ENCODE results near the gene PAX9.

Gene PAX9

GRCh38 chr14:36661506-36662257, at the start of gene PAX9:
PAX9 (plus strand) TSS chr14:36661860; CDS start chr14:36662090, 230 bp downstream.
- DNase-seq: peak; percentile 97

- no peak for DNase-seq
Measured at GRCh38 chr14:36617824-36618223, 43.8 kb upstream of the PAX9 start.

GRCh38 chr14:36618641-36619040, 43.0 kb upstream of the PAX9 start:
- no peak for DNase-seq

- no peak for DNase-seq
Measured at GRCh38 chr14:36619131-36619530, 42.5 kb upstream of the PAX9 start.

DNA sequence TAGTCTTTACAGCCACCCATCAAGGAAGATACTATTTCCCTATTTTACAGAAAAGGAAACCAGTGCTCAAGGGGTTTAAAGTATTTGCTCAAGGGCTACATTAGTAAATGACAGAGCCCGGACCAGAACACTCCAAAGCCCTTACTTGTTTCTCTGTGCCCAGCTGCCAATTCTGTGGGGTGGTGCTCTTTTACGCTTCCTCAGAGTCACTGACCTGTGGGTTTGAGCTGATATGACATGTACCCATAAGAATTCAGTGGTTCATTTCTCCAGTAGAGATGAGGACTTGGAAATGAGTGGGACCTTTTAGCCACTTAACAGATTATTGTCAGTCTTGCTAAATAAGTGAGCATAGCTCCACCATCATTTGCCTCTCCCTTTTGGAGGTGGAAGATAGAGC, 41.8 kb upstream of the PAX9 start:
- DNase-seq: peak; percentile 2

DNA sequence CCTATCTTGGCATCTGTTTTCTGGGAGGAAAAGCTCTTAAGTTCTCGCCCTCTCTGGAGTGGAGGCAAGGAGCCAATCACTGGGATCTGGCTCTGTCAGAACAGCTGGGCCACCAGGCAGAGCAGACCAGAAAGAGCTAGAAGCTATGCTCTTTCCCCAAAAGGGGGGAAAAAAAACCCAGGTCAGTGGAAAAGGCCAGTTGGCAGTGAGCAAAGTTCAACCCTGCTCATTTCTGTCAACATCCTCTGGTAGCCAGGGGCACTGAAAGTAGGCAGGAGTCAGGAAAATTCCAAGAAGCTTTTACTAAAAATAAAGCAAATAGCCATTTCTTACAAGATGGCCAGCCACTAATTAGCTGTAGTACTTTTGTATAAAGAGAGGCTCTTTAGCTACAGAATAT, 36.6 kb upstream of the PAX9 start:
- no peak for DNase-seq

DNA sequence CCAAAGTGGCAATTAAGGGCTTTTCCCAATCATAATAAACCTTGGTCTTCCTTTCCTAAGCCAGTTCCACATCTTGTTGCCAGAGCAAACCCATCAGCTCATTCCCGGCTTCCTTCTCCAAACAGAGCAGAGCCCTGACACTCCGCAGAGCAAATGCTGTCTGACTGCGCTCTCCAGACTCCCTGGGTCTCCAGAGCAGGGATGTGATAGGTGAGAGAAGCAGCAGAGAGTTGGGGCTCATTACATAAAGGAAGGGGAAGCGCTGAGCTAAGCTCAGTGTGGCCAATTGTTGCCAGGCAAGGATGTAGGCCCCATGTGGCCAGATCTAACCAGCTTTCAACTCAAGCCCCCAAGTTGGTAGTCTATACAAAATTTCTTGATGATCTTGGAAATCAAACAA, 36.2 kb upstream of the PAX9 start:
- no peak for DNase-seq

GRCh38 chr14:36626151-36626550, 35.5 kb upstream of the PAX9 start:
- DNase-seq: no peak

DNA sequence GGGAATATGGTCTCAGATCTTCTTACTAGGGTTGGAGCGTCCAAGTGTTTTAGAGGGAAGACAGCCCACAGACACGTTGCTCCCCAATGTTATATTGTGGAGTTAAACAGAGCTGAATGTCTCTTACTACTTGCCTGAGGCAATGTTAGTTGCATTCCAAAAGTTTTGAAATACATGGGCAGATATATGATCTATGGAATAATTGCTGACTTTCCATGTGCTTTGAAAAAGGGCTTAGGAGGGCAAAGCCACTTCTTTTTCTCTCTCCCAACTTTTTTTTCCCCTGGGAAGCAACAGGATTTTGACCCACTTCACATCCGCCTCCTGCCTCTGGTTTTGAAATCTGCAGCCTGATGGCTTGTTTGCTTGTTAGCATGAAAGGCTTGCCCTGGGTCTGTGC, 33.7 kb upstream of the PAX9 start:
- DNase-seq: no peak

DNA sequence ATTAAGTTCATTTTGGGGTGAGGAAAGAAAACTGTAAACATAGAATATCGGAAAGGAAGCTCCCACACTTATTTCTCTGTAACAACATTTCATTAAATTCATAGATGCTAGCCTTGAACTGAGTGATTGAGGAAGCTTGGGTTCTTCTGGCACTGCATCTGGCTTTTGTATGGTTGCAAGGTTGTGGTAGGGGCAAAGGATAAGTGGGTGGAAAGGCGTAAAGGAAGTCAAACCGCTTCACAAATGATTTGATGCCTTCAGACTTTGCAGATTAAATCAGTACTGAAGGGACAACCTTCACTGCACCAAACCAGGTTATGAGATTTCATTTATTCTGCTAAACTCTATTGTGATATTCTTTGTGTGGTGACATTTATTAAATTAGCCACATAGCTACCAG, 28.1 kb upstream of the PAX9 start:
- DNase-seq: no peak

GRCh38 chr14:36646664-36647416, 14.8 kb upstream of the PAX9 start:
- DNase-seq: peak; percentile 78

DNA sequence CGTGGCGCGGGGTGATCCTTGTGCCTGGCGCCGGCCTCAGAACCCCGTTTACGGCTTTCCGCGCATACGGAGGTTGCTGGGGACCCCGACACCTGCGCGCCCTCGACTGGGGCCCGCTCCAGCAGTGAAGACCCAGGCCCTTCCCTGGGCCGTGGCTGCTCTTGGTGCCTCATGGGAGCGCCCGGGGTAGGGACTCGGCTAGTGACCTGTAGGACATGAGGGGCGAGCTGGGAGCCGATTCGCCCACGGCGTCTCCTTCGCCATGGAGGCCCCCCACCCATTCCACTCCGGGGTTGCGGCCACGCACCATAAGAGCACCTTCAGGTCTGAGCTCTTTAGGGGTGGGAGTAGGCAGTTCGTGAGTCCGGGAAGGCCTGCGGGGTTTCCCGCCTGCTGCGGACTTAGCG, 14.2 kb upstream of the PAX9 start:
- no peak for DNase-seq

DNA sequence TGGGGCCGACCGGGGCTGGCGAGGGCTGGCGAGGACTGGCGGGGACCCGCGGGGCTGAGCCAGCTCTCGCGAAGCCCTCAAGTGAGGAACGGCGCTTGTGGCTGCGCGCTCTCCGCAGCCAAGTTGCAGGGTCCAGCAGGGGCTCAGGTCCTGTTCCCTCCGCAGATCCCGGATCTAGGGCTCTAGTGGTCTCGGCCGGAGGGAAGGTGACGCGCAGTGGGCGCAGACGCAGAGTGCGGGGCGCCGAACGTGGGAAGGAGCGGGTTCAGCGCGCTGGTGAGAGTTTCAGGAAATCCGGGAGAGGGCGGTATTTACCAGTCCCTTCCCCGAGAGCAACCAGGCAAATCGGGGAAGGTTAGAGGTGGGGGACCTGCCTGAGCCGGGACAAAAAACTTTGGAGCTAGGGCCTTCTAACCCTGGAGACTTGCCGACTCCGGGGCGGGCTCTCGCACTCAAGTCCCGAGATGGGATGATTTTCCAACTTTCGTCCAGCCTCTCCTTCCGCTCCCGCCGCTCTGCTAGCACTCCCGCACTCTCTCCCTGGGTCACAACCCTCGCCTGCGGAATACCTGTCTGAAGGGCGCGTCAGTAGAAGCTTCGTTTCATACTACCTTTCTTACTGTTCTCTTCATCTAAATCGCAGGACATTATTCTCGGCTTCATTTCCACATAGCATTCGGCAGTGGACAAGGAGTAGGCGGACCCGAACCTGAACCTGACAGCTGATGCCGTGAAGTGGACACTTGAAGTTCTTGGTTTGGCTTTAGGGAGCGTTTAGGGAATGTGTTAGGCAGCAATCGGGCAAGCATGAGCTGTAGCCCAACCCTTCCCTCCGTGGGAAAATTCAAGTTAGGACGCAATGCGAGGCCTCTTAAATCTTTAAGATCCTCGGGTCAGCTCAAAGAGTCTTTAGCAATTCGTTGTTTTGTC, 13.6 kb upstream of the PAX9 start:
- DNase-seq: peak; percentile 84

GRCh38 chr14:36649872-36650650, 11.6 kb upstream of the PAX9 start:
- no peak for DNase-seq

DNA sequence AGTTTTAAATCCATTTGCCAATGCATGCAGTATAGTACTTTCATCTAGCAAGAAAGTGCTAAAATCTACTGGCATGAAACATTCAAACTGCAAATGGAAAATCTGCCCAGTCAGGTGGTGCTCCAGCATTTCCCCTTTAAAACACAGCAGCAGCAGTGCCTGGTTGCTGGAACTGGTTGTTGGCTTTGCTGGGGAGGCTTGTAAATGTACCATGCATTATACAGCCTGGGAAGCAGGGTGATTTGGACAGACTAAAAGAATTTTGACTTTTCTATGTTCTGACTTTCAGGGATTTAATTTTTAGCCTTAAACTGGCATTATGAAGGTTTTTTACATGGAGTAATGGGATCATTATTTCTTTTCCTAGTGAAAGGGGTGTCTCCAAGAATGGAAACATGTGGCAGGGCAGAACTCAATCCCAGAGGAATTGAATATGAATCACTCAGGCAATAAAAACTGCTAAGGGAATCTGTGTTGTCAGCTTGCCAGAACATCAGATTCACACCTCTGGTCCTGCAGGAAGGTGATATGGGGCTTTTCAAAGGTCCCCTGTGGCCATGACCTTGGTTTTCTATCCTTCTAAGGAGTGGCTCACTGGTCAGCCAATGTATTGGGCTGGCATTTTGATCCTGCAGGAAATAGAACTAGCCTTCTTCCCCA, 9.0 kb upstream of the PAX9 start:
- no peak for DNase-seq

DNA sequence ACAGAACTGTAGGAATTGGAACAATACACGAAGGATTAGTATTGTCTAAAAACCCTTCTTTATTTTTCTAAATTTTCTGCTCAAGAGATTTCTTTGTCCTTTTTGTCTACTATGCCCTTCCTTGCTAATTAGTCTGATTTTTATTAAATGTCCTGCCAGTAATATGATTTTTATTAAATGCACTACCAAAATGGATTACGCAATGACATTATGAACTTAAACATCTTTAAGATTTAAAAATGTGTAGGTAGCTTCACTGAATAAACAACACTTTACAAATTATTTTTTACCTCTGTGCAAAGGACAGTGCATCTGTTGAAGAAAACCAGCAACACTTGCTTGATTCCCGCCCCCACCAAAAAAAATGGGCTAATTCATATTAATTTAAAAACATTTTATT, 8.2 kb upstream of the PAX9 start:
- no peak for DNase-seq

DNA sequence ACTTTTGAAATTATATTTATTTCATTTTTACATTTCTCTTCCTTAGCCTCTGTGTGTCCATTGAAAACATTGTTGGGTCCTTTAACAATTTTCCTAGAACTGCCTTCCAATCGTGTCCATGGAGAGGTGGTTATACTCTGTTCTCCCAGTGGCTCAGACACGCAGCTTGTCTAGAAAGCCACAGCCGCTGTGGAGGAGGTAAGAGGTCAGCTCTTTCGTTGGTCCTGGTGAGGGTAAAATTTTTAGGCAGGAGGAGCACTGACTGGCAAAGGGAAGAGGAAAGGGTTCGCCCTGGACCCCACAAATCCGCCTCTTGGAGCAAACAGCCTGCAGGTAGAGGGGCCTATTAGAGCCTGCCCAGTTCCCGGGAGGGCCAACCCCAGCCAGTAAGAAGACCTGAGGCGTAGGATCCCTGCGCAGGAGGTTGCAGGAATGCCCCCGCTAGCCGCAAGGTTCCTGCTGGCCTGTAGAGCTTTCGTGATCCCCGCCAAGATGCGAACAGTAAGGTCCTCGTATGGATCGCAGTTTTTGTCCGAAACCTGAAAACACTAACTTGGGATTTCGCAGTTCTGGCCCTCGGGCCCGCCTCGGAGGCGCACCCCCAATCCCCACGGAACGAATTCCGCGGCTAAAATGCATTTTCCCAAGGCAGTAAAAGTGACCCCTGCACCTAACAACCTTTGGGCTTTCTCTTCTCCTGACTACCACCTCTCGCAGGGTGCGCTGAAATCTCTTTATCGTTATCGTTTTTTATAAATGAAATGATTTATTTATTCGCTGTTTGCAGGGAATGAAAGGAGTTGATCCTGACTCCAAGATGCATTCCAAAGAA, 7.5 kb upstream of the PAX9 start:
- DNase-seq: no peak

DNA sequence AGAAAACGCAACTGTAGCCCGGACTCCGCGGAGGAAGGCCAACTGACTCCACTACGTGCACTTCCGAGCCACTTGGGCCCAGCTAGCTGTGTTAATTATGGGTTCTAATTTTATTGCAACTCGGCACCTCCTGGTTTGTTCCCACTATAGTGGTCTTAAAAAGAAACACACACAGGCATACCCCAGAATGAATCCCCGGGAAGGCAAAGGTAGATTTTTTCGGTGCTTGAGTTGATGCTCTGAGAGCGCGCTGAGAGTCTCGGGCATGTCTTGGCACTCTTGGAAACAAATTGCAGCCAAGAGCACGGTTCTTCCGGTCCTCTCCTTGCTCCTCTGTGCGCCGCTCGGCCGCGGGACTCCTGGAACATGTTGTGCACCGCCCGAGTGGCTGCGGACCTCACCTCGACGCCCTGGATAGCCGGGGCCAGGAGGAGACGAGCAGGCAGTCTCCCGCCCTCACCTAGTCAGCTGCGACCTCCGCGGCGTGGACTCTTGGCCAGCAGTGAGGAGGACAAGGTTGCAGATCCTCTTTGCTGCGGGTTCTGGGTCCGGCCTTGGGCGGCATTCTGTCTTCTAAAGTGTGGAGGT, 6.8 kb upstream of the PAX9 start:
- DNase-seq: no peak

- DNase-seq: no peak
Measured at GRCh38 chr14:36655571-36655962, 6.1 kb upstream of the PAX9 start.

DNA sequence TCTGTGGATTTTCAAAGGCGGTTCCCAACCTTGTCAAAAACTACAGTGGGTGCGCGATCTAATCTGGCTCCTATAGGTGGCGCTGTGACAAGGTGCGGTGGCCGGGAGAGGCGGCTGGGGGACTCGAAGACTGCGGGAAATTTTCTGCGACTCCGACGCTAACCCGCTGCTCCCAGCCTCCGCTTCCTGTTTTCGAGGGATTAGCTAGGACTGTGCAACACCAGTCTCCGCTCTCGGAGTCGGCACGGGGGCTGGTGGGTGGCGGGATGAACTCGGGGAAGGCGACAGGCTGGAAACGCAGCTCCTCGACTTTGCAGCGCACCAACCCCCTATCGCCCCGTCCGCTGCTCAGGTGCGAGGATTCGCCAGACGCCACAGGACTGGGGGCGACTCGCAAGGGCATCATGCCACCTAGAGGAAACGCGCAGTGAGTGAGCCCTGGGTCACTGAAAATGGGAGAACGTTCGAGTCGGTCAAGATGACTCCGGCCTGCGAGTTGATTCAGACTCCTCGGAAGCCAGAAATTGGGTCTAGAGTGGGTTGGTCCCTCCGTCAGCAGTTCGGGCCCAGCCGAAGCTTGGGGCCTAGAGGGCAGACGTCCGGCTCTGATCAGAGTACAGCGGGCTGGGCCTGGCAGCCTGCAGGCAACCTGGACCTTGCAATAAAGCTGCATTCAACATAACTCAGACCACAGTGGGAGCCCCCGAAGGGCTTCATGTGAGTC, 5.5 kb upstream of the PAX9 start:
- DNase-seq: peak; percentile 94

Data from DMS53 (cell line).